Tibial nerve (tissue), 4 donors: ENCODE data around the gene ATP6V1C2.

Experiments used
- CTCF ChIP-seq, 5 experiments: fragments of 200-600 bp in 3 of 5; fragments of 450-650 bp in 2 of 5; sonication (generic) in 3 of 5; IDR thresholded peaks; one replicate each; pipeline ENCODE4 v1.5.1; 2016 to 2019; ENCODE audit warnings: antibody characterized with exemption in 5 of 5, mild to moderate bottlenecking in 3 of 5, moderate library complexity in 2 of 5
- EP300 ChIP-seq, 2 donors: sonication (generic); formaldehyde crosslinking; IDR thresholded peaks; one replicate each; pipeline ENCODE4 v1.6.1; 2017; ENCODE audit warnings: antibody characterized with exemption in 2 of 2, mild to moderate bottlenecking in 1 of 2
- POLR2A ChIP-seq, 2 donors: fragments of 450-650 bp; IDR thresholded peaks; one replicate each; pipeline ENCODE4 v1.6.1; 2017; ENCODE audit warnings: antibody characterized with exemption in 2 of 2, mild to moderate bottlenecking in 2 of 2, moderate library complexity in 2 of 2

- TF ChIP-seq POLR2A (IDR thresholded peaks at IDR 0.05), result no peak
- TF ChIP-seq CTCF (IDR thresholded peaks at IDR 0.05), result no peak
- no peak for TF ChIP-seq EP300 (IDR thresholded peaks at IDR 0.05)
Measured at GRCh38 chr2:10760794-10761504, 39.5 kb downstream of the ATP6V1C2 start.
